OCI-LY3 (cell line): ENCODE results near the gene PMVK.

ENCODE experiments used
- CTCF ChIP-seq: fragments of 200-600, 300-600 bp; sonication (generic); IDR thresholded peaks from 2 replicates; pipeline ENCODE4 v1.5.1; 2014; ENCODE audit warnings: antibody characterized with exemption, low read length, low read depth
- EZH2phosphoT487 ChIP-seq: fragments of 200-600 bp; shearing (Covaris generic); IDR thresholded peaks from 2 replicates; pipeline ENCODE4 v1.6.1; 2018; ENCODE audit warnings: antibody characterized with exemption, mixed run types, low read depth

- peak; percentile 45 for TF ChIP-seq CTCF
- no peak for TF ChIP-seq EZH2phosphoT487
Observed at GRCh38 chr1:154906621-154907081, 29.9 kb downstream of the PMVK start.
